HG02981 (cell line): ENCODE measurements around the gene NPM3.

Experiments
- ATAC-seq: cut with Tn5 transposase; IDR thresholded peaks from one replicate; pipeline ENCODE4 v1.9.1; 2021; ENCODE audit warnings: mild to moderate bottlenecking, moderate library complexity; ENCODE audit not compliant: unreplicated experiment

NPM3 gene, protein sequence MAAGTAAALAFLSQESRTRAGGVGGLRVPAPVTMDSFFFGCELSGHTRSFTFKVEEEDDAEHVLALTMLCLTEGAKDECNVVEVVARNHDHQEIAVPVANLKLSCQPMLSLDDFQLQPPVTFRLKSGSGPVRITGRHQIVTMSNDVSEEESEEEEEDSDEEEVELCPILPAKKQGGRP

GRCh38 chr10:101782811-101783735 is at the start of gene NPM3:
TSS of gene NPM3 (minus strand) at chr10:101783446. CDS start at chr10:101783390, 56 bp downstream.
- peak; percentile 74 for ATAC-seq

- ATAC-seq = no peak
Observed at GRCh38 chr10:101832325-101832771, 49.1 kb upstream of the NPM3 start.

GRCh38 chr10:101831169-101831811 is 48.0 kb upstream of the NPM3 start:
- ATAC-seq = no peak

DNA sequence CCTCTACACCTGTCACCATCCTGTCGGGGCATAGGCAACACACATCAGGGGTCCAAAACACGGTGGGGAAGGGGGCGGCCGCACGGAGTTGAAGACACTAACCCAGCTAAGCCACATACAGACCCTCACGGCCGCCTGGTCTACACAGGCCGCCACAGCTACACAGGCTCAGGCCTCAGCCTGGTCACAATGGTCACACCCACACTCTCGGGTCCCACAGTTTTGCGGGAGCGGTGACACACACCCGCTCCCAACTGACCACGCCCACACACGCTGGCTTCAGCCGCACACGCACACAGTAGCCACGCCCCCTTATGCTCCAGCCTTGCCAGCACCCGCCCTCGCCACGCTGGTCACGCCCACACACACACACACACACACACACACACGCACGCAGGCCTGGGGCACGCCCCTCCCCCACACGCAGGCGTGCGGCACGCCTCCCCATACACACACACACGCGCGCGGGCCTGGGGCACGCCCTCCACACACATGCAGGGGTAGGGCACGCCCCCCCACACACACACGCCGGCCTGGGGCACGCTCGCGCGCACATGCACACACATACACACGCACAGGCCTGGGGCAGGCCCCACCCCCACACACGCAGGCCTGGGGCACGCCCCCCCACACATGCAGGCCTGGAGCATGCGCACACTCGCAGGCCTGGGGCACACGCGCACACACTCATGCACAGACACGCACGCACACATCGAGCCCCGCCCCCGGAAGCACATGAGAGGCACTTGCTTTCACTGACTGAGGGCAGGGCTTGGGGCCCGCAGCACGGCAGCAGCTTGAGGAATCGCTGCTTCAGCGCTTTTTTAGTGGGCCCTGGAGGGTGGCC is 47.3 kb upstream of the NPM3 start:
- ATAC-seq = peak; percentile 54

- ATAC-seq = peak; percentile 28
Observed at GRCh38 chr10:101829561-101830315, 46.5 kb upstream of the NPM3 start.

GRCh38 chr10:101828766-101829551 is 45.7 kb upstream of the NPM3 start:
- no peak for ATAC-seq

GRCh38 chr10:101827919-101828600 is 44.8 kb upstream of the NPM3 start:
- no peak for ATAC-seq

- ATAC-seq = no peak
Observed at GRCh38 chr10:101826852-101827434, 43.7 kb upstream of the NPM3 start.

GRCh38 chr10:101824736-101825135 is 41.5 kb upstream of the NPM3 start:
- ATAC-seq = no peak

GRCh38 chr10:101818872-101819633 is 35.8 kb upstream of the NPM3 start:
- peak; percentile 17 for ATAC-seq

DNA sequence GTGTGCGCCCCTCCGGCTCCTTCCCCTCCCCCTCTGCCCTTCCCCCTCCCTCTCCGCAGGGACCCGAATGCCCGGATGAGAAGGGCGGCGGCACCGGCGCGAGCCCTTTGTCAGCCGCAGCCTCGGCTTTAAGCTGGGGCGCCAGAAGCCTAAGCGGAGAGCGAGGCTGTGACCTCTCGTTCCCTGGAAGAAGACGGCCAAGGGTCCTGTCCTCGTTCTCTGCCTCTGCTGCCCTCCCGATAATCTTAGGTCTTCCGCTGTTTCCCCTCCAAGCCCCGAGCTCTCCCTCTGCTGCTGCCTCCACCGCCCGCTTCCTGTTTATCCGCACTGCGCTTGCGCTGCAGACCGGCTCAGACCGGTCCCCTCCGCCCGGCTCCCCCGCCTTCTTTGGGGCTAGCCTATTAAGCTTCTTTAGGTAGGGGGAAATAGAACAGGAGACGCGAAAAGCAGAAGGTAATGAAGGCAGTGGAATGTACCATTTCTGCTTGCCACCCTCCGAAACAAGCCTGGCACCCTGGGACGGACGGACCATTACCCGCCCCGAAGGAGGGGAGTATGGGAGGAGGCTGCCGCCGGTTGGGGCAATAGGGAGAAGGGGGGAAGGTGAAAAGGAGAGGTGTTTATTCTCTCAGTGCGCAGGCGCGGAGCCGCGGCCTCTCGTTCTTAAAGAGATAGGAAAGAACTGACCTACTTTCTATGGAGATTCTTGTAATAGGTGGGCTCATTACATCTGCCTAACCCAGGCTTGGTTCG is 35.0 kb upstream of the NPM3 start, which contains the start of gene OGA:
Gene OGA, minus strand, starts transcription at position 326 of the 753 bp plus-strand sequence. CDS start 422 bp downstream, outside the sequence.
- ATAC-seq = peak; percentile 86

- no peak for ATAC-seq
Observed at GRCh38 chr10:101817337-101818118, 34.3 kb upstream of the NPM3 start.

DNA sequence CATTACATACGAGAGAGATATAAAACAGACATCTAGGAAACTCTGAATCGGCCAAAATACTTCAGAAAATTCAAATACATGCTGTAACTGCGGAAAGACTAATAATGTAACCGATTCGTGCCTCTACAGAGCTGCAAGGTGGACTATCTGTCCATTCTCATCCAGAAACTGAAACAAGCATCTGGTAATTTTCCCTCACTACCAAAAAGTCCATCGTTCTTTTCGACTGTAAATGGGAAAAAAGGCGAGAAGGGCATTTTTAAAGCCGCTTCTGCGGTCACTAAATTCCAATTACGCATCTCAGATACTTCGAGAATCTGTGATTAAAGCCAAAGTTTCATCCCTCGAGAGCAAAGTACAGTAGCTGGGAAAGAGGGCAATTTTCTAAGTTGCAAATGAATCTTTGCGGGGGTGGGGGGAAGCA is 33.7 kb upstream of the NPM3 start:
- ATAC-seq = no peak

DNA sequence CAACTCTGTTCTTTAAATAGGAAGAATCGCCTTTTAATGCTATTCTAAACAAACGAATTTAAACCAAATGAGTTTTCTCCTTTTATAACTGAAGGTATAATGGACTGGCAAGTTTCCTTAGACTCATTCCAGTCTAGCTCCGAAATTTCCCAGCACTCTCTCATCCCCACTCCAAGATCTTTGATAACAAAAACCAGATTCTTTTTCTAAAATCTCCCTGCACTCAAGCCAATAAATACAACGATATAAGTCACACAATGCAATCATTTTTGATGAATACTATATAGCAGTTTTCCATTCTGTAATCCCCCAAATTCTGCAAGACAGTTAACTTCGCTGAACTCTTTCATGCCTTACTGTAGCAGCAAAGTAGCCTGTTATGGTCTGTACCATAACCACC is 33.1 kb upstream of the NPM3 start:
- no peak for ATAC-seq

DNA sequence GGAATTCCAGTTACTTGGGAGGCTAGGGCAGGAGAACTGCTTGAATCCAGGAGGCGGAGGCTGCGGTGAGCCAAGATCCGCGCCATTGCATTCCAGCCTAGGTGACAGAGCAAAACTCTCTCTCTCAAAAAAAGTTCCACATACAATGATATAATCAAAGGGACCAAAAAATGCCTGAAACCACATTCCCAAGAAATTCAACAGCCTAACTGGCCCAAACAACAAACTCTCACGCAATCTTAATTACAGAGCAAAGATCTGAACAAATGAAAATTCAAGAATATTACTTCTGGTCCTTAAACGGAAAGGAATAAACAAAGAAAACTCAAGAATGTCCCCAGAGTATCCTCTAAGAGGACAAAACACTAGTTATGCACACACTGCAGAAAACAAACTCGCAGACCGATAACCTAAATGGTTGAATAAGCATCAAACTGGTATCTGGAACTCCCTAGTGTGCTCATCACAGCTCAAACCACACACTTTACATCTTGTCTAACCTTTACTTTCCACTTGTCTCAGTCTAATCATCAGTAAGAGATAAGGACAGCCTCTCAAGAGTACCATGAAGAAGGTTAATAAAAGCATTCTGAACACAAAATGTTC is 31.3 kb upstream of the NPM3 start:
- no peak for ATAC-seq
